KMS-11 (cell line): ENCODE measurements around the gene GDI2.

Experiments used
- H2AFZ ChIP-seq: fragments of 200-600 bp; sonication (generic); 2 replicates; pipeline ENCODE4 v1.6.1; 2016; ENCODE audit warnings: antibody characterized with exemption, mixed run types, low read depth
- H3K27ac ChIP-seq: fragments of 200-600 bp; sonication (generic); 2 replicates; pipeline ENCODE4 v1.6.1; 2016; ENCODE audit warnings: mild to moderate bottlenecking, mixed run types
- H3K27me3 ChIP-seq: fragments of 200-600 bp; sonication (generic); 2 replicates; pipeline ENCODE4 v1.6.1; 2017; ENCODE audit warnings: mild to moderate bottlenecking, low read depth, mixed run types, moderate library complexity; ENCODE audit not compliant: insufficient read depth
- H3K36me3 ChIP-seq: fragments of 200-600 bp; sonication (generic); 2 replicates; pipeline ENCODE4 v1.6.1; 2017; ENCODE audit warnings: mild to moderate bottlenecking, mixed run types; ENCODE audit not compliant: insufficient read depth
- H3K4me1 ChIP-seq: fragments of 200-600 bp; sonication (generic); 2 replicates; pipeline ENCODE4 v1.6.1; 2016; ENCODE audit warnings: mild to moderate bottlenecking, low read depth, mixed run types; ENCODE audit not compliant: poor library complexity, severe bottlenecking
- H3K4me2 ChIP-seq: fragments of 200-600 bp; sonication (generic); 2 replicates; pipeline ENCODE4 v1.7.0; 2016; ENCODE audit warnings: mild to moderate bottlenecking, mixed run types
- H3K4me3 ChIP-seq: fragments of 200-600 bp; sonication (generic); IDR thresholded peaks from 2 replicates; pipeline ENCODE4 v1.6.1; 2017; ENCODE audit warnings: low read depth, low read length, mixed read lengths; ENCODE audit not compliant: insufficient read depth
- H3K79me2 ChIP-seq: fragments of 200-600 bp; sonication (generic); 2 replicates; pipeline ENCODE4 v1.6.1; 2016; ENCODE audit warnings: low read depth, mixed run types; ENCODE audit not compliant: insufficient read depth
- H3K9ac ChIP-seq: fragments of 200-600 bp; sonication (generic); 2 replicates; pipeline ENCODE4 v1.6.1; 2016; ENCODE audit warnings: mild to moderate bottlenecking, mixed run types
- H4K20me1 ChIP-seq: fragments of 200-600 bp; sonication (generic); 2 replicates; pipeline ENCODE4 v1.6.1; 2016; ENCODE audit warnings: mild to moderate bottlenecking, mixed run types; ENCODE audit not compliant: insufficient read depth
- CTCF ChIP-seq: fragments of 200-600 bp; sonication (generic); conservative IDR thresholded peaks from 2 replicates; pipeline ENCODE4 v1.6.1; 2017; ENCODE audit warnings: low read depth, mild to moderate bottlenecking, antibody characterized with exemption, low read length, moderate library complexity, mixed read lengths

GDI2 gene

DNA sequence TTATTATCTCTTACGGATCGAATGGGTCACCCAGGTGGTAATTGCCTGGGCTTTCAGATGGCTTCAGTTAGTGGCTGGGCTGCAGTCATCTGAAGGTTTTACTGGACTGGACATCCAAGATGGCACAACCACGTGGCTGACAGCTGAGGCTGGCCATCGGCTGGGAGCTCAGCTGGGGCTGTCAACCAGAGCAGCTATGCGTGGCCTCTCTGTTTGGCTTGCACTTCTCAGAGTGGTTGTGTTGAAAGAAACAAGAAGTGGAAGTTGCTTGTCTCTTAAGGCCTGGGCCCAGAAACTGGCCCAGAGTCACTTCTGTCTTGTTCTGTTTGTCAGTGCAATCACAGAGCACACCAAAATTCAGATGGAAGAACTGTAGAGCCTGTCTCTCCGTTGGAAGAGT lies 5.7 kb upstream of the GDI2 start:
- H3K4me2 ChIP-seq, result no peak overlapping the region
- H3K4me1 ChIP-seq, result peaks cover 15% of the 10 kb centered on the region

GRCh38 chr10:5818048-5818331 lies 4.8 kb upstream of the GDI2 start:
- no peak overlapping the region for H2AFZ ChIP-seq
- peaks cover 15% of the 10 kb centered on the region for H3K4me1 ChIP-seq
- no peak overlapping the region for H3K9ac ChIP-seq
- H3K27ac ChIP-seq, result no peak overlapping the region
- no peak for TF ChIP-seq CTCF
- H3K4me3 ChIP-seq, result no peak overlapping the region
- H4K20me1 ChIP-seq, result no peaks in the 10 kb centered on the region
- H3K79me2 ChIP-seq, result peaks cover 2% of the 10 kb centered on the region; the same call in 1 of the 2 replicates
- no peaks in the 10 kb centered on the region for H3K27me3 ChIP-seq
- H3K4me2 ChIP-seq, result no peak overlapping the region
- H3K36me3 ChIP-seq, result no peaks in the 10 kb centered on the region

More for the DNA sequence above, 5.7 kb upstream of the GDI2 start:
- Histone ChIP-seq H2AFZ (no peak overlapping the region), H3K36me3 (no peaks in the 10 kb centered on the region), H3K4me3 (no peak overlapping the region), H3K27ac (no peak overlapping the region), H3K9ac (no peak overlapping the region), H3K79me2 (no peaks in the 10 kb centered on the region; the same call in 1 of the 2 replicates), H3K27me3 (no peaks in the 10 kb centered on the region), H4K20me1 (no peaks in the 10 kb centered on the region)
- TF ChIP-seq CTCF, result no peak

- H3K4me3 ChIP-seq, result no peak overlapping the region
- no peak overlapping the region for H2AFZ ChIP-seq
- no peak overlapping the region for H3K27ac ChIP-seq
- H3K79me2 ChIP-seq, result peaks cover 7% of the 10 kb centered on the region
- no peak for TF ChIP-seq CTCF
- H3K27me3 ChIP-seq, result no peaks in the 10 kb centered on the region
- H3K4me1 ChIP-seq, result peaks cover 15% of the 10 kb centered on the region
- H3K9ac ChIP-seq, result no peak overlapping the region
- no peaks in the 10 kb centered on the region for H3K36me3 ChIP-seq
- H4K20me1 ChIP-seq, result no peaks in the 10 kb centered on the region
- no peak overlapping the region for H3K4me2 ChIP-seq
Measured at GRCh38 chr10:5817322-5818047, 4.3 kb upstream of the GDI2 start.

- H2AFZ ChIP-seq, result no peak overlapping the region
- no peaks in the 10 kb centered on the region for H3K27me3 ChIP-seq
- H3K9ac ChIP-seq, result no peak overlapping the region
- H3K4me3 ChIP-seq, result no peak overlapping the region
- TF ChIP-seq CTCF, result no peak
- H4K20me1 ChIP-seq, result peaks cover 9% of the 10 kb centered on the region
- no peaks in the 10 kb centered on the region for H3K36me3 ChIP-seq
- peaks cover 20% of the 10 kb centered on the region for H3K79me2 ChIP-seq
- no peak overlapping the region for H3K27ac ChIP-seq
- H3K4me2 ChIP-seq, result no peak overlapping the region
- peaks cover 19% of the 10 kb centered on the region for H3K4me1 ChIP-seq
Measured at GRCh38 chr10:5816170-5816569, 2.9 kb upstream of the GDI2 start.
